HFF-Myc (cell line): ENCODE data around the gene TGIF2LY.
"Not testable (repeated sequence)": the region's sequence is repeated elsewhere in the genome, so short reads cannot be mapped to it uniquely, and the experiment has no call there.

ENCODE experiments used
- DNase-seq: peaks from one replicate; pipeline ENCODE4 v3.0.0-alpha.2; 2011; ENCODE audit warnings: low read depth; ENCODE audit errors: extremely low read depth
- H3K4me3 ChIP-seq: replicated peaks from 2 replicates; pipeline ENCODE4 v1.5.1; 2011; ENCODE audit warnings: low read depth, mild to moderate bottlenecking, control low read depth, low read length

Gene TGIF2LY

DNA sequence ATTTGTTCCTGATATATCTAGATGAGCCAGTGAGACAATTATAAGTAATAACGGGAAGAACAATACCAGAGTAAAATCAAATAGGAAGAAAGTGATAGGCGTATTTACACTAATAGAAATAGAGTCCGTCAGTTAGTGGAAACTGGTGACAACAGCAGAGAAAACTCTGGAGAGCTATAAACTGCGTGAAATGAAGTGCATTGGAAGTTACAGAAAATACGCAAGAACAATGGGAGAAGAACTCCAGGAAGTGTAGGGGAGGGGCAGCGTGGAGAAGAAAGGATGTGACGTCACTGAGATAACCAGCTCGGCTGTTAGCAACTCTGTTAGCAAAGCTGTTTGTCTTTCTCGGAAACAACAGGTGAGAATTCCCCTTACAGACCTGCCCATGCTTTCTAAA is at the start of gene TGIF2LY:
Gene TGIF2LY, plus strand, starts transcription at position 301 of the 400 bp plus-strand sequence. CDS start 178 bp downstream, outside the sequence.
- not testable (repeated sequence) for H3K4me3 ChIP-seq, DNase-seq
